DND-41 (cell line): ENCODE data around the gene POLR2J.

ENCODE experiments used
- CTCF ChIP-seq: IDR thresholded peaks from 2 replicates; pipeline ENCODE4 v1.5.1; 2012; ENCODE audit warnings: borderline replicate concordance, low read length, moderate library complexity, mild to moderate bottlenecking; ENCODE audit not compliant: poor library complexity, severe bottlenecking; ENCODE audit errors: extremely low read depth
- EZH2 ChIP-seq: IDR thresholded peaks from 3 replicates; pipeline ENCODE4 v1.6.1; 2012; ENCODE audit warnings: borderline replicate concordance, low read depth, mild to moderate bottlenecking, moderate library complexity, low read length, inconsistent platforms; ENCODE audit not compliant: severe bottlenecking

GRCh38 chr7:102444961-102445673, 33.6 kb downstream of the POLR2J start:
- TF ChIP-seq CTCF (no peak), EZH2 (no peak)
